Epithelial cell of prostate (primary cell): ENCODE results near the gene HOXB2.

ENCODE experiments used
- DNase-seq: peaks from one replicate; pipeline ENCODE4 v3.0.0-alpha.2; 2011; ENCODE audit warnings: low read depth, low spot score
- H3K27ac ChIP-seq: fragments of 450-650 bp; 2 replicates; pipeline ENCODE4 v1.5.1; 2017; ENCODE audit warnings: mild to moderate bottlenecking

HOXB2 gene

DNA sequence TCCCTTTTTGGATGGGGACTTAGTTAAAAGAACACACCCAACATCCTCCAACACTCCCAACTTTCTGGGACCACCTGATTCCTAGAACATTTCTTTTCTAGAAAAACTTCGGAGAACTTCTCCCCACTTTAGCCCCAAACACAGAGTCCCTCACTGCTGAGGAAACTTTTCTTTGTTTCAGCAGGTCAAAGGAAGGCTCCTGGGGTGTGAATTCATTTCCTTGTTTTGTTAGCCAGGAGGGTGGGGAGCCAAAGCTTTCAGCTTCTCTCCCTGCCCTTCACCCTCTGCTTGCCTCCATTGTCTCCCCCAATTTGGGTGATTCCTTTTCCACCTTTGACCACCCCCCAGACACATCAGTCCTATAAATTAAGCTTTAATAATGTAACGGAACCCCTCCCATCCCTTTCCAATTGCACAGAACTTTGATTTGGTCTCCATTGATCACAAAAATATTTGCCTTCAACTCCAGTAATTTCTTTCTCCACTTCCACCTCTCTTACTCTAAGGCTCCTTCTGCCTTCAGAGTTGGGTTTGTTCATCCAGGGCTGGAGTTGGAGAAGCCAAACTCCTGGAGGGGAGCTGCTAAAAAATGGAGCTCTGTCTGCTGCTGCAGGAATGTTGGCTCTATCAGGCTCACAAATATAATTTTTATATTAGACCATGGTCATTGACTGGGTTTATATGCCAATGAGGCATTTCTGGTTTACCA, 22.9 kb upstream of the HOXB2 start:
- no peak overlapping the region for H3K27ac ChIP-seq
- no peak for DNase-seq

DNA sequence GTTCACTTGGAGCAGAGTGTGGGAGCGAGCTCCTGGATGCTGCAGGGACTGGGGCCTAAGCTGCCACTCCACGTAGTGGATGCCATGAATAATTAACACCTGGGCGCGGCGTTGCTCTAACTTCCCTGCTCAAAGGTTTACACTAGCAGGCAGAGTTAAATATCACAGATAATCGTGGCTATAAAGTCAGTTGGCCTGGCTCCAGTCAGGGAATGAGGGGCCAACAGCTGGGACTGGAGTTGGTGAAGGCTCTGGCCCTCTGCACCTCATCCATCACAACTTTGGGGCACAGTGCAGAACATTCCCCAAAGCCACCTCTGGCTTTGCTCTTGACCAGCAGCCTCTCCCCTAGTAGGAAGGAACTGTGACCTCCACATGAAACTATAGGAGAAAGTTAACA, 22.3 kb upstream of the HOXB2 start:
- H3K27ac ChIP-seq = no peak overlapping the region

DNA sequence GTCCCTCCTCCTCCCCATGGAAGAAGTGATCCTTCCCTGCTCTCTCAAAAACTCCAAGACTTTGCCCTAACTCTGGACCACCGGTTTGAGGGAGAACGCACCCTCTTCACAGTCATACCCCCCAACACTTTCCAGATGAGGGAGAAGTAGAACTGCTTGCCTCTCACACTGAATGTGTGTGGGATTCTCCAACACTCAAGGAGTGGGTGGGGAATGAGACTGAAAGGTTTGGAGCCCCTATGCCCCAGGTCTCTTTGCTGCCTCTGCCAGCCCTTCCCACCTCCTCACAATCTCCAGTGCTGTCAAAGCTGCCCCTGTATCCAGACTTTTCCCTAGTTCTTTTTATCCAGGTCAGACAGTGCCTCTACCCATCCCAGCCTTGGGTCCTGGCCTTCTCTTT, 21.8 kb upstream of the HOXB2 start:
- no peak for DNase-seq
- no peak overlapping the region for H3K27ac ChIP-seq

More for the DNA sequence above, 22.3 kb upstream of the HOXB2 start:
- DNase-seq = no peak

- DNase-seq = no peak
- no peak overlapping the region for H3K27ac ChIP-seq
Observed at GRCh38 chr17:48565925-48566710, 21.2 kb upstream of the HOXB2 start.

- DNase-seq = no peak
- no peak overlapping the region for H3K27ac ChIP-seq
Observed at GRCh38 chr17:48565022-48565554, 20.2 kb upstream of the HOXB2 start.

- no peak for DNase-seq
- no peak overlapping the region for H3K27ac ChIP-seq
Observed at GRCh38 chr17:48564188-48565021, 19.5 kb upstream of the HOXB2 start.

DNA sequence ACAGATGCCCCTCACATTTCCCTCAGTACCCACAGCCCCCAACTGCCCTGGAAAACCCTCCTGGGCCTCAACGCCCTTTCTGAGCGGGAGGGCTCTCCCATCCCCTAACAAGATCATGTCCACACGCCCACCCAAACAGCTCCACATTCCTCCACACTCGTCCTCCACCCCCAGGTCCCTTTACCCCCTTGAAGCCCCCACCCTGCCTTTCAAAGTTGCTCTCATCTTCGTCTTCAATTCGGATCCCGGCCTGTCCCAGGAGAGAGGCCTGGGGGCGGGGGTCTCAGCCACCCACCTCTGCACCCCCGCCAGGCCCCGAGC, 18.9 kb upstream of the HOXB2 start:
- no peak for DNase-seq
- H3K27ac ChIP-seq = no peak overlapping the region

DNA sequence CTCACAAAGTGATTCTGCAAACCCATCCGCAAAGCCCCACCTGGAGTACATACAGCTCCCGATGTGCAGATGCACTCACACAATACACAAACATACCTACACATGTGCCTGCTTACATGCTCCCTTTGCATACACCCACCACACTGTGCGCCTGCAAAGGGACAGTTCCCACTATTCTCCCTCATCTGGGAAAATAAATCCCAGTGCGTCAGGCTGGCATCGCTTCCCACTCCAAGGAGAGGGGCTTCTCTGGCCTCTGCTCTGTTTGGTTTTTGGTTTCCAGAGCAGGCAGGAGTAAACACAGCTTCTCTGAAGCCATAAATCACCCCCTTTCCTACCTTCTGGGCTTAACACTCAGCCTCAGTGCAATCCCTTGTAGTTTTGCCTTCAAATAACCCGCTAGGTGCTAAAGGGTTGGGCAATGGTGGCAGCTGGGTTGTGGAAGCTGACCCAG, 18.5 kb upstream of the HOXB2 start:
- no peak for DNase-seq

GRCh38 chr17:48562934-48563333, 18.0 kb upstream of the HOXB2 start:
- H3K27ac ChIP-seq = no peak overlapping the region
- DNase-seq = no peak

More for the DNA sequence above, 18.5 kb upstream of the HOXB2 start:
- no peak overlapping the region for H3K27ac ChIP-seq

DNA sequence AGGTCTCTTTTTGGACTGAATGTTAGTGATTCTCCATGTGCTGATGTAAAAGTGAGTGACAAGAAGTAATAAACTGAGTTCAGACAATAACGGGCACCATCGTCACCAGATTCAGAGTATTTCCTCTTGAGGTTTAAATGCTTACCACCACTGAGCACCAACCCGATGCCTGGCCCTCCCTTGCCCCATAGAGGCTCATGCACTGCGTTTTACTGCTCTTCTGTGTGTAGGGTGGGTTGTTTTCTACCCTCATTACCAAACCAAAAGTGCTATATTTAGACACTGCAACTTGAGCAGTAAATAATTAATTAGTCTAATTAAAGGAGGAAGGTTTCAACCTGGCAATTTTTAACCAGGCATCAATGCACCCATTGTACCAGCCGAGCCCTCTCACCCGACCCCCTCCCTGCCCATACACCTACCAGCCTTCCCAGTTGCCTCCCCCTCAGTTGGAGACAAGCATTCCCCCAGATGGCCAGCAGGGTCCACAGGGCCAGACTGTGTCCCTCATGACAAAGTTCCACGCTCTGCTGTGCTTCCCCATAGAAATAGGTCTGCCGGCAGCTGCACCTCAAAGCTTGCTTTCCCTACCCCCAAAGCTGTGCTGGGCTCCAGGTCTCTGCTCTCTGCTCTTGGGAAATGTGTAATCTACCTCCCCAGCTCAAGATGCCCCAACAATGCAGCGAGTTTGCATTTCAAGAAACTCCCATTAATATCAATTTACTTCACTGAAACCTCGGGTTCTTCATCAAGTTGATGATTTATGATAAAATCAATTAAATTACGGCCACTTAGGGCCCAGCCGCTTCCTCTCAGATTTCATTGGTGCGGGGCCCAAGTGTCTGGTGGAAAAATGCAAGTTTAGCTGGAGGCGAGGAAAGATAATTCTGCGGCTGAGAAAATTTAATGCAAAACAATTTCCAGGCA, 17.2 kb upstream of the HOXB2 start:
- H3K27ac ChIP-seq = no peak overlapping the region
- no peak for DNase-seq

- no peak for DNase-seq
- H3K27ac ChIP-seq = no peak overlapping the region
Observed at GRCh38 chr17:48559840-48560817, 15.2 kb upstream of the HOXB2 start.

GRCh38 chr17:48559122-48559839, 14.4 kb upstream of the HOXB2 start:
- no peak overlapping the region for H3K27ac ChIP-seq
- DNase-seq = no peak

- no peak for DNase-seq
- H3K27ac ChIP-seq = no peak overlapping the region
Observed at GRCh38 chr17:48558831-48559121, 13.9 kb upstream of the HOXB2 start.

DNA sequence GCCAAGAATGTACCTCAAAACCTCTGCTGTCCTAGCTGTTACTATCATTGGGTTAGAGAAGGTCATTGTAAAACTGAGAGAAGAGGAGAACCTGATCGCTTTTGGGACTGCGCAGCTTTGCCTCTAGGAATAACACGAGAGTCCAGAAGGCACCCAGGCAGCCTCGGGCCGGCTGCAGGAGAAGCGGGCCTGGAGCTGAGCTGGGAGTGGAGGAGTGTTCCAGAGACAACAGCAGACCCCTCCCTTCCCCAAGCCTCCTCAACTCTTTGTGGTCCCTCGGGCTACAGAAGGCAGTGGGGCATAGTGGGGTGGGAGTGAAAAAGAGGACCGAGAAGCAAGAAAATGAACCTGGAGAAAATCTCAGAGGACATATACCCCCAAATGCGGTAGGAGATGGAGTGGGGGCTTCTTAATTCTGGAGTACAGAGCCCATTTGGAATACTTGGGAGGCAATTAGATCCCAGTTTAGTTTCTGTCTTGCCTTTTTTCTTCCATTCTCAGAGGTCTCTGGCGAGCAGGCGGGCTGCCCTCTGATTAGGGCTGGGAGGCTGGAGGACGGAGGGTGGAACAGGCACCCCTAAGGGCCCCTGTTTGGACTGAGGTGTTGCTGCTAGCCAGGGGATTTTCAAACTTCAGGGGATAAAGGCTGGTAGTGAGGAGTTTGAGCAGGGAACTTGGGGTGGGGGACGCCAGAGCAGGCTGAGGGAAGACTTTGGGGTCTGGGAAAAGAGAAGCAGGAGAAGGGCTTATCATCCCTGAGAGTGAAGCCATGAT, 13.3 kb upstream of the HOXB2 start:
- H3K27ac ChIP-seq = no peak overlapping the region
- no peak for DNase-seq

DNA sequence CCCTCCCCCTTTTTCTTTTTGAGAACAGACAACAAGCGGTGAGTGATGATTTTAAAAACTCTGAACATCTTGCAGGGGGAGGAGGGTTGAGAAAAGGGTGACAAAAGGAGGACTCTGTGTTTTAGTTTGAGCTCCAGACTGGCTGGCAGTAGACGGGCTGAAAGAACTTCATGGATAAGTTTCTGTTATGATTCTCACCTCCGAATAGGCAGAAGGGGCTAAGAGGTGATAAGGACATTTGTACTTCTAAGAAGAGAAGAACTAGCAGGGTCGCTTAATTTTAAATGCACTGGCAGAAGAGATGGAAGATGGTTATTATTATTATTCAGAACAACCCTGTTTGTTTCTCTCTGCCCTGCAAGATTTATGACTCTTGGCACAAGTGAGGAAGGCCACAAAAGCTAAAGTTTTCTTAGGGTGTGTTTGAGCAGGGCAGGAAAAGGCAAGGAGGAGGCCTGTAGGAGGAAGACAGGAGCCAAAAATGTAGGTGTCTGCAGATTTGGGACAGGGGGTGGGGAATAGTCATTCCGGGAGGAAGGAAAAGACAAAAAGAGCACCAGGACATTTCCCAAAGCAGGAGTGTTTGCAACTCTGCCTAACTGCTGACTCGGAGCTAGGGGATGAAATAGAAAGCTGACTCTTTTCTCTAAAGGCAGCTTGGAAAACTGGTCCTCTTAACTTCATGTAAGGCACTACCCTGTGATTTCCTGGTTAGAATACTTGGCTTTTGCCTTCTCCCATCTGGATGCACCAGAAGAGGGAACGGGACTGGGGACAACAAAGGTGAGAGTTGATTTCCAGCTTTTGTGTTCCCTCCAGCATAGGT, 11.9 kb upstream of the HOXB2 start:
- H3K27ac ChIP-seq = no peak overlapping the region
- DNase-seq = no peak

GRCh38 chr17:48556229-48556575, 11.3 kb upstream of the HOXB2 start:
- H3K27ac ChIP-seq = no peak overlapping the region
- no peak for DNase-seq
